HCT116 (cell line): ENCODE results near the gene KSR2. TPM values are rescaled to one million over a fixed set of nuclear protein-coding genes. Genes with fewer than 3 reads are reported as not detected.

ENCODE experiments used
- ATAC-seq: fragments of 200-7000 bp; cut with Tn5 transposase; 2 replicates; pipeline ENCODE4 v1.9.1; 2020; ENCODE audit warnings: mild to moderate bottlenecking, moderate library complexity
- BruUV-seq: library from RNA; stranded (reverse); fragments of 400-500 nt; replicated peaks from 2 replicates; lab custom pipeline; 2021; lab: Mats Ljungman, UMichigan
- CTCF ChIA-PET: fragments of 300-600 bp; sonication (Branson Sonifier 250); formaldehyde crosslinking; loops from one replicate; lab custom pipeline; 2021; ENCODE audit warnings: antibody characterized with exemption; lab: Charles Lee
- POLR2A ChIA-PET: fragments of 300-600, 350-600 bp; sonication (Branson Sonifier 250); formaldehyde crosslinking; loops from one replicate; lab custom pipeline; 2021; ENCODE audit warnings: antibody characterized with exemption; lab: Charles Lee
- RAD21 ChIA-PET, 2 experiments: fragments of 300-600 bp; sonication (Branson Sonifier 250); formaldehyde crosslinking; loops; one replicate each; lab custom pipeline; 2023; ENCODE audit warnings: low total read pairs in 2 of 2; ENCODE audit not compliant: uncharacterized antibody in 2 of 2, unreplicated experiment in 2 of 2, low non-redundant PET in 1 of 2; lab: Charles Lee
- DNase-seq: peaks from one replicate; pipeline ENCODE4 v3.0.0-alpha.2; 2010; ENCODE audit warnings: low read depth, low spot score
- H2AFZ ChIP-seq: fragments of 200-600 bp; shearing (Covaris generic), sonication (generic); 2 replicates; pipeline ENCODE4 v1.6.1; 2017; ENCODE audit warnings: low read depth, mixed run types, mixed read lengths, antibody characterized with exemption, low read length; ENCODE audit not compliant: poor library complexity, severe bottlenecking
- H3K27ac ChIP-seq: 2 replicates; pipeline ENCODE4 v1.5.1; 2012; ENCODE audit warnings: low read depth, low read length
- H3K27me3 ChIP-seq: fragments of 200-600 bp; sonication (generic); 2 replicates; pipeline ENCODE4 v1.6.1; 2016; ENCODE audit warnings: mixed run types, low read length, mixed read lengths; ENCODE audit not compliant: insufficient read depth
- H3K36me3 ChIP-seq, 2 experiments: fragments of 200-500 bp in 1 of 2; fragments of 200-600 bp in 1 of 2; sonication (Bioruptor generic) in 1 of 2; sonication (generic) in 1 of 2; 2 replicates each; pipeline versions ENCODE4 v1.5.1 to v1.6.1; 2014 to 2016; ENCODE audit warnings: low read length in 2 of 2, inconsistent platforms in 1 of 2, mixed read lengths in 1 of 2, mixed run types in 1 of 2; ENCODE audit not compliant: insufficient read depth in 2 of 2, control insufficient read depth in 1 of 2
- H3K4me1 ChIP-seq, 2 experiments: fragments of 200-600 bp in 1 of 2; sonication (generic) in 1 of 2; 2 replicates each; pipeline versions ENCODE4 v1.5.1 to v1.6.1; 2012 to 2017; ENCODE audit warnings: low read length in 2 of 2, inconsistent platforms in 1 of 2, mild to moderate bottlenecking in 1 of 2, mixed read lengths in 1 of 2, mixed run types in 1 of 2, moderate library complexity in 1 of 2; ENCODE audit not compliant: insufficient read depth in 2 of 2, control insufficient read depth in 1 of 2
- H3K4me2 ChIP-seq: fragments of 200-600 bp; sonication (generic); 2 replicates; pipeline ENCODE4 v1.6.1; 2017; ENCODE audit warnings: mixed run types, low read length, mixed read lengths
- H3K4me3 ChIP-seq, 2 experiments: fragments of 200-600 bp in 1 of 2; sonication (generic) in 1 of 2; replicated peaks in 1 of 2; 2 replicates each; pipeline ENCODE4 v1.5.1; 2011 to 2016; ENCODE audit warnings: low read length in 2 of 2, control low read depth in 1 of 2, low read depth in 1 of 2, mild to moderate bottlenecking in 1 of 2, mixed read lengths in 1 of 2, mixed run types in 1 of 2
- H3K79me2 ChIP-seq: fragments of 200-600 bp; sonication (generic); 2 replicates; pipeline ENCODE4 v1.6.1; 2017; ENCODE audit warnings: mild to moderate bottlenecking, mixed run types, low read length, moderate library complexity, mixed read lengths; ENCODE audit not compliant: insufficient read depth
- H3K9ac ChIP-seq: fragments of 200-600 bp; sonication (generic); 2 replicates; pipeline ENCODE4 v1.6.1; 2016; ENCODE audit warnings: low read length, mixed read lengths
- H3K9me2 ChIP-seq: fragments of 200-600 bp; sonication (generic), shearing (Covaris generic); 2 replicates; pipeline ENCODE4 v1.6.1; 2017; ENCODE audit warnings: mixed run types, mild to moderate bottlenecking, moderate library complexity; ENCODE audit not compliant: insufficient read depth
- H3K9me3 ChIP-seq, 2 experiments: fragments of 200-500 bp in 1 of 2; fragments of 200-600 bp in 1 of 2; sonication (Bioruptor generic) in 1 of 2; sonication (generic) in 1 of 2; 2 replicates each; pipeline ENCODE4 v1.6.1; 2014 to 2017; ENCODE audit warnings: low read length in 2 of 2, mixed read lengths in 2 of 2, inconsistent platforms in 1 of 2, low read depth in 1 of 2, mild to moderate bottlenecking in 1 of 2, mixed run types in 1 of 2, moderate library complexity in 1 of 2; ENCODE audit not compliant: control insufficient read depth in 1 of 2, insufficient read depth in 1 of 2
- H4K20me1 ChIP-seq: fragments of 200-600 bp; sonication (generic), shearing (Covaris generic); 2 replicates; pipeline ENCODE4 v1.6.1; 2017; ENCODE audit warnings: mixed run types, mild to moderate bottlenecking, moderate library complexity; ENCODE audit not compliant: insufficient read depth
- ELF1 ChIP-seq: IDR thresholded peaks from 2 replicates; pipeline ENCODE4 v1.6.1; 2012; ENCODE audit warnings: low read depth, borderline replicate concordance
- EZH2phosphoT487 ChIP-seq: fragments of 200-600 bp; IDR thresholded peaks from 2 replicates; pipeline ENCODE4 v1.6.1; 2018; ENCODE audit warnings: antibody characterized with exemption, borderline replicate concordance
- JUND ChIP-seq: IDR thresholded peaks from 2 replicates; pipeline ENCODE4 v1.6.1; 2012
- MAX ChIP-seq: IDR thresholded peaks from 2 replicates; pipeline ENCODE4 v1.6.1; 2012
- POLR2A ChIP-seq: IDR thresholded peaks from 2 replicates; pipeline ENCODE4 v1.7.0; 2011; ENCODE audit warnings: borderline replicate concordance; ENCODE audit not compliant: insufficient read depth, insufficient read length; ENCODE audit errors: extremely low read depth
- POLR2AphosphoS5 ChIP-seq: IDR thresholded peaks from 2 replicates; pipeline ENCODE4 v1.6.1; 2011; ENCODE audit warnings: mild to moderate bottlenecking, low read depth, low read length, moderate library complexity
- SIN3A ChIP-seq: IDR thresholded peaks from 2 replicates; pipeline ENCODE4 v1.6.1; 2012; ENCODE audit warnings: low read depth
- SP1 ChIP-seq: IDR thresholded peaks from 2 replicates; pipeline ENCODE4 v1.6.1; 2012; ENCODE audit warnings: low read depth
- TCF7L2 ChIP-seq: IDR thresholded peaks from 2 replicates; pipeline ENCODE4 v1.7.0; 2011; ENCODE audit warnings: borderline replicate concordance, inconsistent platforms; ENCODE audit not compliant: insufficient read depth, insufficient read length; ENCODE audit errors: extremely low read depth
- ZNF274 ChIP-seq: fragments of 200-500 bp; sonication (Bioruptor generic); IDR thresholded peaks from 2 replicates; pipeline ENCODE4 v1.6.1; 2014; ENCODE audit warnings: mild to moderate bottlenecking, low read depth, low read length, inconsistent platforms
- intact Hi-C: fragments of 100-400 bp; cut with micrococcal nuclease; formaldehyde crosslinking; loops from 2 replicates; pipeline ENCODE4 v1.10.0; 2022
- total RNA-seq: library from RNA; stranded (reverse); gene quantifications from one replicate; pipeline ENCODE4 v1.2.1, GENCODE V29; 2021; ENCODE audit not compliant: unreplicated experiment
- TF ChIP-seq, protein P1 (sequence below): IDR thresholded peaks from 2 replicates; pipeline ENCODE4 v1.6.1; 2011; ENCODE audit warnings: mild to moderate bottlenecking, low read length, moderate library complexity; ENCODE audit not compliant: insufficient replicate concordance; ENCODE audit errors: extremely low read depth
- TF ChIP-seq, protein P2 (sequence below): IDR thresholded peaks from 2 replicates; pipeline ENCODE4 v1.6.1; 2012; ENCODE audit warnings: low read depth

KSR2 gene
- total RNA-seq, 1 experiment from 2014 or later, result 10.1 TPM

- CTCF ChIA-PET, result no interaction called here
- no peak for TF ChIP-seq ELF1
- TF ChIP-seq, protein P1, sequence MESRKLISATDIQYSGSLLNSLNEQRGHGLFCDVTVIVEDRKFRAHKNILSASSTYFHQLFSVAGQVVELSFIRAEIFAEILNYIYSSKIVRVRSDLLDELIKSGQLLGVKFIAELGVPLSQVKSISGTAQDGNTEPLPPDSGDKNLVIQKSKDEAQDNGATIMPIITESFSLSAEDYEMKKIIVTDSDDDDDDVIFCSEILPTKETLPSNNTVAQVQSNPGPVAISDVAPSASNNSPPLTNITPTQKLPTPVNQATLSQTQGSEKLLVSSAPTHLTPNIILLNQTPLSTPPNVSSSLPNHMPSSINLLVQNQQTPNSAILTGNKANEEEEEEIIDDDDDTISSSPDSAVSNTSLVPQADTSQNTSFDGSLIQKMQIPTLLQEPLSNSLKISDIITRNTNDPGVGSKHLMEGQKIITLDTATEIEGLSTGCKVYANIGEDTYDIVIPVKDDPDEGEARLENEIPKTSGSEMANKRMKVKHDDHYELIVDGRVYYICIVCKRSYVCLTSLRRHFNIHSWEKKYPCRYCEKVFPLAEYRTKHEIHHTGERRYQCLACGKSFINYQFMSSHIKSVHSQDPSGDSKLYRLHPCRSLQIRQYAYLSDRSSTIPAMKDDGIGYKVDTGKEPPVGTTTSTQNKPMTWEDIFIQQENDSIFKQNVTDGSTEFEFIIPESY, result no peak
- TF ChIP-seq TCF7L2, result no peak
- TF ChIP-seq JUND, result no peak
- TF ChIP-seq EZH2phosphoT487, result no peak
- TF ChIP-seq ZNF274, result no peak
- TF ChIP-seq, all 23 proteins: peak for 0
- H3K79me2 ChIP-seq, result no peaks in the 10 kb centered on the region
- ATAC-seq (no peak), DNase-seq (no peak)
- H3K27ac ChIP-seq, result no peak overlapping the region
- no peaks in the 10 kb centered on the region for H3K9me2 ChIP-seq
- POLR2A ChIA-PET, result no interaction called here
- no peaks in the 10 kb centered on the region for H3K36me3 ChIP-seq
- H3K4me2 ChIP-seq, result no peak overlapping the region
- no peak overlapping the region for H2AFZ ChIP-seq
- intact Hi-C loops, result no loop called here
- H3K4me3 ChIP-seq, result no peak overlapping the region
- H3K9me3 ChIP-seq, result no peaks in the 10 kb centered on the region
- H3K9ac ChIP-seq, result no peak overlapping the region
- BruUV-seq, result no TSS peak
- no peaks in the 10 kb centered on the region for H4K20me1 ChIP-seq
- RAD21 ChIA-PET, result no interaction called here
- H3K27me3 ChIP-seq, result no peaks in the 10 kb centered on the region
- no peaks in the 10 kb centered on the region; a peak in 1 of 4 replicates for H3K4me1 ChIP-seq
Observed at GRCh38 chr12:117444781-117445180, 524.0 kb downstream of the KSR2 start.

DNA sequence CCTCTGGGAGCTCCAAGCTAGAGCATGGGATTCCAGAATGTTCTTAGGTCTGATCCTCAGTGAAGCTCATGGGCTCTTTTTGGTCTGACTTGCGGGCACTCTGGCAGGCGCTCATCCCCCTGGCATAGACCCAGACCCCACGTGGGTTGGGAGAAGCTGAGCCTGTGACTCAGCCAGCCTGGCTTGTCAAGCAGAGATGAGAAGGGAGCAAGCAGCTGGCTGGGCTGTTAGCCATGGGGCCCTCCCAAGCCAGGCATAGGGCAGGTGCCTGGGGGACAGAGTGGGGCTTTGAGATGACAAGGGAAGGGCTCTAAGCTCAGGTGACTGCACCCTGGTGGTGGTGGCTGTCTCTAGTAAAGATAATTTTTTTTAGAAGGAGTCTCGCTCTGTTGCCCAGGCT is 527.0 kb downstream of the KSR2 start:
- no peak overlapping the region for H3K27ac ChIP-seq

More for the DNA sequence above, 527.0 kb downstream of the KSR2 start:
- Histone ChIP-seq H3K27me3 (no peaks in the 10 kb centered on the region), H3K9ac (no peak overlapping the region), H3K9me2 (no peaks in the 10 kb centered on the region), H4K20me1 (no peaks in the 10 kb centered on the region), H3K79me2 (no peaks in the 10 kb centered on the region), H3K4me1 (no peaks in the 10 kb centered on the region), H3K36me3 (no peaks in the 10 kb centered on the region), H2AFZ (no peak overlapping the region), H3K9me3 (no peaks in the 10 kb centered on the region), H3K4me3 (no peak overlapping the region), H3K4me2 (no peak overlapping the region)
- DNase-seq (no peak), ATAC-seq (peak; percentile 59)
- intact Hi-C loops, result no loop called here
- TF ChIP-seq SP1, result no peak
- no peak for TF ChIP-seq POLR2AphosphoS5
- no peak for TF ChIP-seq JUND
- no peak for TF ChIP-seq EZH2phosphoT487
- TF ChIP-seq, protein P1, result no peak
- no peak for TF ChIP-seq MAX
- TF ChIP-seq POLR2A, result no peak
- no peak for TF ChIP-seq SIN3A
- TF ChIP-seq, protein P2, sequence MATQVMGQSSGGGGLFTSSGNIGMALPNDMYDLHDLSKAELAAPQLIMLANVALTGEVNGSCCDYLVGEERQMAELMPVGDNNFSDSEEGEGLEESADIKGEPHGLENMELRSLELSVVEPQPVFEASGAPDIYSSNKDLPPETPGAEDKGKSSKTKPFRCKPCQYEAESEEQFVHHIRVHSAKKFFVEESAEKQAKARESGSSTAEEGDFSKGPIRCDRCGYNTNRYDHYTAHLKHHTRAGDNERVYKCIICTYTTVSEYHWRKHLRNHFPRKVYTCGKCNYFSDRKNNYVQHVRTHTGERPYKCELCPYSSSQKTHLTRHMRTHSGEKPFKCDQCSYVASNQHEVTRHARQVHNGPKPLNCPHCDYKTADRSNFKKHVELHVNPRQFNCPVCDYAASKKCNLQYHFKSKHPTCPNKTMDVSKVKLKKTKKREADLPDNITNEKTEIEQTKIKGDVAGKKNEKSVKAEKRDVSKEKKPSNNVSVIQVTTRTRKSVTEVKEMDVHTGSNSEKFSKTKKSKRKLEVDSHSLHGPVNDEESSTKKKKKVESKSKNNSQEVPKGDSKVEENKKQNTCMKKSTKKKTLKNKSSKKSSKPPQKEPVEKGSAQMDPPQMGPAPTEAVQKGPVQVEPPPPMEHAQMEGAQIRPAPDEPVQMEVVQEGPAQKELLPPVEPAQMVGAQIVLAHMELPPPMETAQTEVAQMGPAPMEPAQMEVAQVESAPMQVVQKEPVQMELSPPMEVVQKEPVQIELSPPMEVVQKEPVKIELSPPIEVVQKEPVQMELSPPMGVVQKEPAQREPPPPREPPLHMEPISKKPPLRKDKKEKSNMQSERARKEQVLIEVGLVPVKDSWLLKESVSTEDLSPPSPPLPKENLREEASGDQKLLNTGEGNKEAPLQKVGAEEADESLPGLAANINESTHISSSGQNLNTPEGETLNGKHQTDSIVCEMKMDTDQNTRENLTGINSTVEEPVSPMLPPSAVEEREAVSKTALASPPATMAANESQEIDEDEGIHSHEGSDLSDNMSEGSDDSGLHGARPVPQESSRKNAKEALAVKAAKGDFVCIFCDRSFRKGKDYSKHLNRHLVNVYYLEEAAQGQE, result no peak
- CTCF ChIA-PET, result no interaction called here
- POLR2A ChIA-PET, result no interaction called here
- BruUV-seq, result no TSS peak
- RAD21 ChIA-PET, result no interaction called here
